ENCODE results near the gene C5orf58. TPM values are rescaled to one million over a fixed set of nuclear protein-coding genes. Genes with fewer than 3 reads are reported as not detected.

C5orf58 gene
- total and polyA plus RNA-seq, 2 donors (not counting 1 experiment from before 2014, with no cell fraction given) = not detected

DNA sequence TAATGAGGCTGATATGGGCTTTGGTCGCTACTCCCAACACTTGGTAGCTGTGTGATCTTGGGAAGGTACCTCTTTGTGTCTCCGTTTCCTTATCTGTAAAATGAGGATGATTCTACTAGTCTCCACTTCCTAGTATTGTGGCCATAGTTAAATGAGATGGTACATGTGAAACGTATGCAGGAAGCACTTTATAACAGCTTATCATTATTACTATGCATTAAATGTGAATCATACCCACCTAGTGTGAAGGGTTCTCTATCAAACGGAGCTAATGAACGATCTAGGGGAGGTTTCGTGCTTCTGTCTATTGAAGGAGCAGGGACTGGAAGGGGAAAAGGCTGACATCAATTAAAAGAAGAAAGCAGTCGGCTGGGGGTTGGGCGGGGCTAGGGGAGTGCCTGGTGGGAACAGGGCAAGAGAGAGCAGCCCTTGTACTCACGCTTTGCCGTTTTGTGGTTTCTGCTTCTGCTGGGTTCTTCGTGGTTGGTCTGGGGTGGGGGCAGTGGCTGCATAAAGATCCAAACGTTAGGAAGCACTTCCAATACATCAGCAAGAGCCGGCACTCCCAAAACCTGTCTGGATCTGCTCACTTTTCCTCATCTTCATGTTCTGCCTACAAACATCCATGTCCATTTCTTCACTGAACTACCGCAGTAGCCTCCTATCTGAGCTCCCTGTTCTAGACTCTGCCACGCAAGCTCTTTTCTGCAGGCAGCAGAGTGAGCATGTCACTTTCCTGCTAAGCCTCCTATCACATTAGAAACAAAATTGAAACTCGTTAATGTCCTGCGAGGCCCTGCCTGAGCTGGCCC lies 34.0 kb downstream of the C5orf58 start:
- Histone ChIP-seq H2AFZ (ENCODE audit: low read length) (no peak overlapping the region), H3K9ac (ENCODE audit: insufficient read depth, low read length) (no peak overlapping the region), H4K20me1 (ENCODE audit: control insufficient read depth, extremely low read depth, insufficient read depth, low read length) (no peaks in the 10 kb centered on the region), H3K4me3 (replicated peaks in 1 of 4; ENCODE audit: control extremely low read depth in 1 of 4, insufficient read depth in 1 of 4, low read depth in 3 of 4, low read length in 4 of 4) (no peak overlapping the region), H3K4me1 (ENCODE audit: control insufficient read depth, extremely low read depth, insufficient read depth, low read length) (no peaks in the 10 kb centered on the region), H3K9me3 (ENCODE audit: control insufficient read depth, insufficient read depth, low read depth, low read length) (no peaks in the 10 kb centered on the region), H3K27ac (ENCODE audit: insufficient read depth, low read length) (no peak overlapping the region), H3K79me2 (ENCODE audit: control insufficient read depth, insufficient read depth, low read length) (no peaks in the 10 kb centered on the region), H3K4me2 (ENCODE audit: extremely low read depth, insufficient read depth, low read length) (no peak overlapping the region), H3K27me3 (ENCODE audit: control insufficient read depth, insufficient read depth, low read length) (peaks cover 3% of the 10 kb centered on the region), H3K36me3 (ENCODE audit: control insufficient read depth, insufficient read depth, low read length) (no peaks in the 10 kb centered on the region)
- no peak for TF ChIP-seq EZH2 (IDR thresholded peaks at IDR 0.05; ENCODE audit: low read length, missing control alignments)
- TF ChIP-seq, protein P1, sequence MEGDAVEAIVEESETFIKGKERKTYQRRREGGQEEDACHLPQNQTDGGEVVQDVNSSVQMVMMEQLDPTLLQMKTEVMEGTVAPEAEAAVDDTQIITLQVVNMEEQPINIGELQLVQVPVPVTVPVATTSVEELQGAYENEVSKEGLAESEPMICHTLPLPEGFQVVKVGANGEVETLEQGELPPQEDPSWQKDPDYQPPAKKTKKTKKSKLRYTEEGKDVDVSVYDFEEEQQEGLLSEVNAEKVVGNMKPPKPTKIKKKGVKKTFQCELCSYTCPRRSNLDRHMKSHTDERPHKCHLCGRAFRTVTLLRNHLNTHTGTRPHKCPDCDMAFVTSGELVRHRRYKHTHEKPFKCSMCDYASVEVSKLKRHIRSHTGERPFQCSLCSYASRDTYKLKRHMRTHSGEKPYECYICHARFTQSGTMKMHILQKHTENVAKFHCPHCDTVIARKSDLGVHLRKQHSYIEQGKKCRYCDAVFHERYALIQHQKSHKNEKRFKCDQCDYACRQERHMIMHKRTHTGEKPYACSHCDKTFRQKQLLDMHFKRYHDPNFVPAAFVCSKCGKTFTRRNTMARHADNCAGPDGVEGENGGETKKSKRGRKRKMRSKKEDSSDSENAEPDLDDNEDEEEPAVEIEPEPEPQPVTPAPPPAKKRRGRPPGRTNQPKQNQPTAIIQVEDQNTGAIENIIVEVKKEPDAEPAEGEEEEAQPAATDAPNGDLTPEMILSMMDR (conservative IDR thresholded peaks at IDR 0.05 in 1 of 2, IDR thresholded peaks at IDR 0.05 in 1 of 2; ENCODE audit: low read depth in 1 of 2, low read length in 2 of 2) = no peak
- no peak for DNase-seq (ENCODE audit: low read depth in 2 of 2)

DNA sequence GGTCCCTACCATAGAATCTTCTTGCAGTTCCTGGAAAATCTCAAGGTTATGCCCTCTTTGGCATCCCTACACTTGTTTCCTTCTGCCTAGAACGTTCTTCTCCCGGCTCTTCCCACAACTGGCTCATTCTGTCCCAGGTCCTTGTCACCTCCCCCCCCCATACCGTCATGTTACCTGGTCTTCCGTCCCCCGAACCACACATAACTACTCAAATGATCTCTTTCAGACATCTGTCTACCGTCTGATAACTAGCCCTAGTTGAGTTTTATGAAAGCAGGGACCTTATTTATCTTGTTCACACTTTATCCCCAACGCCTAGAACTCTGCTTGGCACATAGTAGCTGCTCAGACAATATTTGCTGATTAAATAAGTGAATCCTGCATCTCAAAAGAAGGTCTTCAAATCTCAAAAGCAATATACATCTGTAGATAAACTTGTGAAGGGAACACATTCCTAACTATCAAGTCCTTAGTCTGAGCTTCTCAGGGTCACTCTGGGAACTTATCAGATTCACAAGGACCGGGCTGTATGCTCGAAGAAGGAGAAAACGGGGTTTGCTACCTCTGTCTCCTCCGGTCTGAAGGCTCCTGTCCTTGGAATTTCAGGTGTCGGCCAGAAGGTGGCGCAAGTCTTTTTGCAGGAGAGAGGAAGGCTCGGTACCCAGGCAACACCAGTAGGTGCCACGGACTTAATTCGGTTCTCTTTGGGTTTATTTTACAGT lies 34.8 kb downstream of the C5orf58 start:
- TF ChIP-seq EZH2 (IDR thresholded peaks at IDR 0.05; ENCODE audit: low read length, missing control alignments) = no peak
- TF ChIP-seq, protein P1 (conservative IDR thresholded peaks at IDR 0.05 in 1 of 2, IDR thresholded peaks at IDR 0.05 in 1 of 2; ENCODE audit: low read depth in 1 of 2, low read length in 2 of 2) = peak; percentile 90 to 91
- no peak overlapping the region for H3K9ac ChIP-seq (ENCODE audit: insufficient read depth, low read length)
- H2AFZ ChIP-seq (ENCODE audit: low read length) = no peak overlapping the region
- no peak overlapping the region for H3K27ac ChIP-seq (ENCODE audit: insufficient read depth, low read length)
- H3K36me3 ChIP-seq (ENCODE audit: control insufficient read depth, insufficient read depth, low read length) = no peaks in the 10 kb centered on the region
- no peaks in the 10 kb centered on the region for H3K79me2 ChIP-seq (ENCODE audit: control insufficient read depth, insufficient read depth, low read length)
- H3K4me3 ChIP-seq (replicated peaks in 1 of 4; ENCODE audit: control extremely low read depth in 1 of 4, insufficient read depth in 1 of 4, low read depth in 3 of 4, low read length in 4 of 4) = peak overlapping the region in 1 of 4 experiments; percentile 43
- H3K4me2 ChIP-seq (ENCODE audit: extremely low read depth, insufficient read depth, low read length) = no peak overlapping the region
- peaks cover 3% of the 10 kb centered on the region for H3K27me3 ChIP-seq (ENCODE audit: control insufficient read depth, insufficient read depth, low read length)
- no peaks in the 10 kb centered on the region for H3K9me3 ChIP-seq (ENCODE audit: control insufficient read depth, insufficient read depth, low read depth, low read length)
- no peaks in the 10 kb centered on the region for H4K20me1 ChIP-seq (ENCODE audit: control insufficient read depth, extremely low read depth, insufficient read depth, low read length)
- H3K4me1 ChIP-seq (ENCODE audit: control insufficient read depth, extremely low read depth, insufficient read depth, low read length) = no peaks in the 10 kb centered on the region
- peak; percentile 53 to 76 for DNase-seq (ENCODE audit: low read depth in 2 of 2)

DNA sequence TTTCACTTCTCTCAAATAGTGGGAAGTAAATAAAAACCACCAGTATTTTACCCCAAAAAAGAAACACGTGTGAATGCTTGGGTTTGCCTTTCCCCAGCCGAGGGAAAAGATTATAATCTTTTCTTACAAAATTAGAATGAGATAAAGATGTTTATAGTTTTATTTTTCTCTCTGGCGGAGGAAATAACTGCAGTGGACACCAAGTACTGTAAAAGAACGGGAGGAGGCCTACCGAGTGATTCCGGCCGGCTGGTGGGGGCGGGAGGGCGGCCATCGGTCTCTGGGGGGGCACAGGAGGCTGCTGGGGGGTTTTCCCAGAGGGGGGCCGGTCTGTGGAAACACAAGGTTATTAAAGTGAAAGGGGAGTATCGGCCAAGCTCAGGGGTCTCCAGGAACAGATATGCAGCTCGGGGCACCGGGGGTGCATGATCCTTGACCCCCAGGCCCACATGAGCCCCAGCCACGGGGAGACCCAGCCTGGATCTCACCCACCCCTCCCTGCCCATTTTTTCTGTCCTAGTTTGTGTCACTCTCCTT lies 35.4 kb downstream of the C5orf58 start:
- Histone ChIP-seq H2AFZ (ENCODE audit: low read length) (no peak overlapping the region), H3K36me3 (ENCODE audit: control insufficient read depth, insufficient read depth, low read length) (no peaks in the 10 kb centered on the region), H3K79me2 (ENCODE audit: control insufficient read depth, insufficient read depth, low read length) (no peaks in the 10 kb centered on the region), H3K9me3 (ENCODE audit: control insufficient read depth, insufficient read depth, low read depth, low read length) (no peaks in the 10 kb centered on the region), H3K27ac (ENCODE audit: insufficient read depth, low read length) (no peak overlapping the region), H3K4me2 (ENCODE audit: extremely low read depth, insufficient read depth, low read length) (no peak overlapping the region), H3K4me1 (ENCODE audit: control insufficient read depth, extremely low read depth, insufficient read depth, low read length) (no peaks in the 10 kb centered on the region), H3K9ac (ENCODE audit: insufficient read depth, low read length) (no peak overlapping the region), H3K4me3 (replicated peaks in 1 of 4; ENCODE audit: control extremely low read depth in 1 of 4, insufficient read depth in 1 of 4, low read depth in 3 of 4, low read length in 4 of 4) (peak overlapping the region in 1 of 4 experiments; percentile 43), H3K27me3 (ENCODE audit: control insufficient read depth, insufficient read depth, low read length) (peaks cover 3% of the 10 kb centered on the region), H4K20me1 (ENCODE audit: control insufficient read depth, extremely low read depth, insufficient read depth, low read length) (no peaks in the 10 kb centered on the region)
- TF ChIP-seq, protein P1 (conservative IDR thresholded peaks at IDR 0.05 in 1 of 2, IDR thresholded peaks at IDR 0.05 in 1 of 2; ENCODE audit: low read depth in 1 of 2, low read length in 2 of 2) = no peak
- TF ChIP-seq EZH2 (IDR thresholded peaks at IDR 0.05; ENCODE audit: low read length, missing control alignments) = no peak
- DNase-seq (ENCODE audit: low read depth in 2 of 2) = no peak
